ENCODE results near the gene HUNK.
"Not testable (repeated sequence)": the region's sequence is repeated elsewhere in the genome, so short reads cannot be mapped to it uniquely, and the experiment has no call there.

The HUNK gene

DNA sequence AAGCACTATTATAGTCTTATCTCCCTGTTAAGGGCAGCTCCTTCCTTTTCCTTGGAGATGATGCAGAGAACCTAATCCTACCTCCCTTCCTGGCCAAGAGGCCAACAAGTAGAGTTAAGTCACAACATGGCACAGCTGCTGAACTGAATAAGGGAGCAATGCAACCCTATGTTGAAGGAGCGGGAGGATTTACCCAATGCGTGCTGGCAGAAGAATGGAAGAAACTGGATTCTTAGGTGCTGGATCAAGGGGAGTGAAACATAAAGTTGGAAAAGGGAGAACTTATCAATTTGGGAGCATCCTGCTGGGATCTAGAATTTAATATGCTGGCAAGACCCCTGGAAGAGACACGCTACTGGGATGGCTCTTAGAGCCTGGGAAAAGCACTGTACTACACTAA, 12.0 kb upstream of the HUNK start:
- H3K27ac ChIP-seq = no peak overlapping the region
- no peak for TF ChIP-seq ZFX (IDR thresholded peaks at IDR 0.05)
- TF ChIP-seq, protein P1, sequence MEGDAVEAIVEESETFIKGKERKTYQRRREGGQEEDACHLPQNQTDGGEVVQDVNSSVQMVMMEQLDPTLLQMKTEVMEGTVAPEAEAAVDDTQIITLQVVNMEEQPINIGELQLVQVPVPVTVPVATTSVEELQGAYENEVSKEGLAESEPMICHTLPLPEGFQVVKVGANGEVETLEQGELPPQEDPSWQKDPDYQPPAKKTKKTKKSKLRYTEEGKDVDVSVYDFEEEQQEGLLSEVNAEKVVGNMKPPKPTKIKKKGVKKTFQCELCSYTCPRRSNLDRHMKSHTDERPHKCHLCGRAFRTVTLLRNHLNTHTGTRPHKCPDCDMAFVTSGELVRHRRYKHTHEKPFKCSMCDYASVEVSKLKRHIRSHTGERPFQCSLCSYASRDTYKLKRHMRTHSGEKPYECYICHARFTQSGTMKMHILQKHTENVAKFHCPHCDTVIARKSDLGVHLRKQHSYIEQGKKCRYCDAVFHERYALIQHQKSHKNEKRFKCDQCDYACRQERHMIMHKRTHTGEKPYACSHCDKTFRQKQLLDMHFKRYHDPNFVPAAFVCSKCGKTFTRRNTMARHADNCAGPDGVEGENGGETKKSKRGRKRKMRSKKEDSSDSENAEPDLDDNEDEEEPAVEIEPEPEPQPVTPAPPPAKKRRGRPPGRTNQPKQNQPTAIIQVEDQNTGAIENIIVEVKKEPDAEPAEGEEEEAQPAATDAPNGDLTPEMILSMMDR (conservative IDR thresholded peaks at IDR 0.05) = no peak

DNA sequence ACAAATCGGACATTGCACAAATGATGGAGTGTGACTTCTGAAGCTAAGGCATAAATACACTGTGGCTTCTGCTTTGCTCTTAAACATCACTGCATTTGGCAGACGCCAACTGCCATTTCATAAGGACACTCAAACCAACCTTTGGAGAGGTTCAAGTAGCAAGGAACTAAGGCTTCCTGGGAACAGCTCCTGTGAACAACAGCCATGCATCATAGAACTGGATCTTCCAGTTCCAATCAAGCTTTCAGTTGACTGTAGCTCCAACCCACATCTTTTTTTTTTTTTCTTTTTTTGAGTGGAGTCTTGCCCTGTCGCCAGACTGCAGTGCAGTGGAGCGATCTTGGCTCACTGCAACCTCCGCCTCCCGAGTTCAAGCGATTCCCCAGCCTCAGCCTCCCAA, 10.7 kb upstream of the HUNK start:
- TF ChIP-seq, protein P1 (conservative IDR thresholded peaks at IDR 0.05) = no peak
- TF ChIP-seq ZFX (IDR thresholded peaks at IDR 0.05) = no peak
- no peak overlapping the region for H3K27ac ChIP-seq

DNA sequence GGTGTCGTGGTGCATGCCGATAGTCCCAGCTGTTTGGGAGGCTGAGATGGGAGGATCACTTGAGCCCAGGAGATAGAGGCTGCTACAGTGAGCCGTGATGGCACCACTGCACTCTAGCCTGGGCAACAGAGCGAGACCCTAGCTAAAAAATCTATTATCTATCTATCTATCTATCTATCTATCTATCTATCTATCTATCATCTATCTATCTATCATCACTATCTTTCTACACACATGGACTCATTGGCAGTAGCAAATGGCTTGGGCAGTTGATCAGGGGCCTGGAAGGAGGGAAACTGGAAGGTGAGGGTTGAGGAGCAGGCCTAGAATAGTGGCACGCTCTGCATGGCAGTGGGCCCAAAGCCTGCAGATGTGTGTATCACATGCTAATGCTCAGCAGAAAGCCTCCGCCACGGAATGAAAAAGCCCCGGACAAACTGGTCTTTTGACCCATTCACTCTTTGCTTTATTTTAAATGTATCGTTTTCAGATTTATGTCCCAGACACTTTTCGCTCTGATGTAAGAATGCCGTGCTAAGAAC, 7.3 kb upstream of the HUNK start:
- no peak overlapping the region for H3K27ac ChIP-seq
- TF ChIP-seq, protein P1 (conservative IDR thresholded peaks at IDR 0.05) = no peak

DNA sequence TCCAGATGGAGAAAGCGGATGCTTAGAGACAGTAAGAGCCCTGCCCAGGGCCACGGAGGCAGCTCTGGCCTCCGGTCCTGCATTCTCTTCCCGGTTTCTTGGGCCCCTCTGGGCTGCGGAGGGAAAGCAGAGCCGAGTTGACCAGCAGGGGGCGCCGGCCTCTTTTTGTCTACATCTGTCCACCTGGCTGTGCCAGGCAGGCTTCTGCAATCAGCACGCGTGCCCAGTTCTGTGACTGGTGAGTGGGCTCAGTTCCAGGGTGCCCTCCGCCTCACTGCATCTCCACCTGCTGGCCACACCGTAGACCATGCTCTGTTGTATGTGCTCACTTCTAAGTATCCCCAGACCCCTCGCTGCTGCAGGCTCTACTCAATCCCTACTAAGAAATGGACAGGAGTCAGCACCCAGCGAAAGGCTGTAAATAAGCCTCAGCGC, 6.7 kb upstream of the HUNK start:
- no peak overlapping the region for H3K27ac ChIP-seq
- TF ChIP-seq ZFX (IDR thresholded peaks at IDR 0.05) = no peak
- TF ChIP-seq, protein P1 (conservative IDR thresholded peaks at IDR 0.05) = peak; percentile 93

DNA sequence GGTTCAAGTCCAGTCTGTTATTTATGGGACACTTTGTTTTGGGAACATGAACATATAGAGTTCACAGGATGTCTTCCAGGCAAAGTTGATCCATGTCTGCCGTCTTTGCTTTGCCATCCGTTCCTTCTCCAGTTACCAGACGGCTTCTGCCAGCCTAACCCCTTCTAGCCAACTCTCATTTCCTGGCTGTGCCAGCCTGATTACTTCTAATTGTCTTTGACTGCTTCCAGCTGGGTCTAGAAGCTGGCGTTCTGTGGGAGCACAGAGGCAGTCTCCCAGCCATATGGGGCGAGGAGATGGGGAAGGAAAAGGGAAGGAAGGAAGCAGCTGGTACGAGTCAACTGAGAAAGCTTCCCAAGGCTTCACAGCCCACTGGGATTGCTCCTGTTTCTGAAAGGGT, 3.1 kb upstream of the HUNK start:
- H3K27ac ChIP-seq = no peak overlapping the region
- TF ChIP-seq, protein P1 (conservative IDR thresholded peaks at IDR 0.05) = no peak
- no peak for TF ChIP-seq ZFX (IDR thresholded peaks at IDR 0.05)

DNA sequence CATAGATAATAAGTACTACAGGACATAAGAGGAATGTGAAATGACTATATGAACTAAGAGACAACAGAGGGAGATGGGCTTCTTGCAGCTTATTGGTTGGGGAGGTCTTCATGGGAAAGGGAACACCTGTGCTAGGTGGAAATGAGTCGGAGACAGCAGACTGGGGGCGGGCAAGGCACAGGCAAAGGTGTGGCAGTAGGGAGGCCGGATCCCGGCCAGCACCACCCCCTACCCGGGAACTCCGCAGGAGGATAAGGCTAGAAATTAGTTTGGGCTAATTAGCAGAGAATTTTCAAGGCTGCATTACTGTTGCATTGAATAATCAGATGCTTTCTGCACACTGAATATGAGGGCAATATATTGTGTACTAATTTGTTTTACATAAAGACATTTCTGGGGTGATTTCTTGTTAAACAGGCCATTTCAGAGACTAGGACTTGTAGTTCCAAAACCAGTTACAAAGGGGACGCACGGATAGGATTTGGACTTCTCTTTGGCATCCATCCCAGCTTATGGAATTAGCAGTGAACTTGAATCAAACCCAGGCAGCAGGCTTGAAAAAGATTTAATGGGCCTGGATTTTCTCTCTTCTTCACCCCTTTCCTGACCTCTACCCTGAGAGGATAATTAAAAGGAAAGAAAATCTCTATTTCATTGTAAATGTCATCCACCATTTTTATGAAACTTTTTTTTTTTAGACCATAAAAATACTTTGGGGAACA, 2.2 kb upstream of the HUNK start:
- TF ChIP-seq, protein P1 (conservative IDR thresholded peaks at IDR 0.05) = no peak
- TF ChIP-seq ZFX (IDR thresholded peaks at IDR 0.05) = no peak
- no peak overlapping the region for H3K27ac ChIP-seq

DNA sequence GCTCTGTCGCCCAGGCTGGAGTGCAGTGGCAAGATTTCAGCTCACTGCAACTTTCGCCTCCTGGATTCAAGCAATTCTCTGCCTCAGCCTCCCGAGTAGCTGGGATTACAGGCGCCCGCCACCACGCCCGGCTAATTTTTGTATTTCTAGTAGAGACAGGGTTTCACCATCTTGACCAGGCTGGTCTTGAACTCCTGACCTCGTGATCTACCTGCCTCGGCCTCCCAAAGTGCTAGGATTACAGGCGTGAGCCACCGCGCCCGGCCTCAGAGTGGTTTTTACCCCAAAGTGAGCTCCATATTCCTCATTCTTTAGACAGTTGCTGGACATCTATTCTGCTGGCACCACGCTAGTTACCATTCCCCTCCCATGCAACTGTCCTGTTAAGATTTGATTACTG, 1.4 kb upstream of the HUNK start:
- H3K27ac ChIP-seq = not testable (repeated sequence)

DNA sequence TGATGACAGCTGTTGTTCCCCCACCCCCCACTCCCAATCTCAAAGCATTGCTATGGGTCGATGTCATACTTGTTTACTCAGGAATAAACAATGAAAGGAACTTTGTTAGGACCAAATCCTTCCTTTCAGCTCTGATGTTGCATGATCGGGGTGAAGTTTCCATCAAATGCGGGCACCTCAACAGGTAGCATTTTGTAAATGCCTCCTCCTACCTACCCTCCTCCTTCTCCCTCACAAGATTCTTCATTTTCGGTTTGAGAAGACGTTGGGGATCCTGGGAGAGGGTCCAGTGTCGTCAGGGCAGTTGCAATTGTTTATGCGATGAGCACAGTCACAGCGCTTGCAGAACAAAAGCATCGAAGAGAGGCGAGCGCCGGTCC, 758 bp upstream of the HUNK start:
- H3K27ac ChIP-seq = no peak overlapping the region
- TF ChIP-seq ZFX (IDR thresholded peaks at IDR 0.05) = no peak
- TF ChIP-seq, protein P1 (conservative IDR thresholded peaks at IDR 0.05) = no peak

Data from C4-2B (cell line).